PC-9 (cell line): ENCODE measurements around the gene BICDL2. TPM values are rescaled to one million over a fixed set of nuclear protein-coding genes. Genes with fewer than 3 reads are reported as not detected.
A peak's percentile ranks its signal among the peaks of the same experiment; 100 is the strongest.

Experiments
- BruUV-seq: library from RNA; stranded (reverse); fragments of 400-500 nt; replicated peaks from 2 replicates; lab custom pipeline; 2021; lab: Mats Ljungman, UMichigan
- CTCF ChIA-PET: fragments of 300-600 bp; sonication (Branson Sonifier 250); formaldehyde crosslinking; loops from one replicate; lab custom pipeline; 2022; ENCODE audit warnings: antibody characterized with exemption; lab: Charles Lee
- POLR2A ChIA-PET: fragments of 300-600 bp; sonication (Branson Sonifier 250); formaldehyde crosslinking; loops from one replicate; lab custom pipeline; 2022; ENCODE audit warnings: antibody characterized with exemption; ENCODE audit not compliant: unreplicated experiment; lab: Charles Lee
- DNase-seq, 2 experiments: peaks; one replicate each; pipeline versions ENCODE4 v3.0.0 to v3.0.0-alpha.2; 2015 to 2022; ENCODE audit warnings: mixed read lengths in 1 of 2
- H2AFZ ChIP-seq: fragments of 200-600 bp; sonication (generic); 2 replicates; pipeline ENCODE4 v1.8.1; 2017; ENCODE audit warnings: antibody characterized with exemption
- H3F3A ChIP-seq: fragments of 200-600 bp; sonication (generic); 2 replicates; pipeline ENCODE4 v1.8.1; 2017; ENCODE audit warnings: antibody characterized with exemption, mild to moderate bottlenecking, low read depth; ENCODE audit not compliant: insufficient read depth
- H3K27ac ChIP-seq: fragments of 200-600 bp; sonication (generic); 2 replicates; pipeline ENCODE4 v1.6.1; 2016; ENCODE audit warnings: mixed run types
- H3K27me3 ChIP-seq: fragments of 200-600 bp; sonication (generic); 2 replicates; pipeline ENCODE4 v1.6.1; 2016; ENCODE audit warnings: low read depth, mixed run types; ENCODE audit not compliant: insufficient read depth
- H3K36me3 ChIP-seq: fragments of 200-600 bp; sonication (generic); 2 replicates; pipeline ENCODE4 v1.6.1; 2016; ENCODE audit warnings: low read depth, mixed run types
- H3K4me1 ChIP-seq: fragments of 200-600 bp; sonication (generic); replicated peaks from 2 replicates; pipeline ENCODE4 v1.6.1; 2016; ENCODE audit warnings: mixed run types; ENCODE audit not compliant: insufficient read depth
- H3K4me2 ChIP-seq: fragments of 200-600 bp; sonication (generic); 2 replicates; pipeline ENCODE4 v1.6.1; 2017; ENCODE audit warnings: mixed run types
- H3K4me3 ChIP-seq: fragments of 200-600 bp; sonication (generic); 2 replicates; pipeline ENCODE4 v1.6.1; 2016; ENCODE audit warnings: mixed run types
- H3K79me2 ChIP-seq: fragments of 200-600 bp; sonication (generic); 2 replicates; pipeline ENCODE4 v1.6.1; 2017; ENCODE audit warnings: low read depth, mixed run types
- H3K9me2 ChIP-seq: fragments of 200-600 bp; sonication (generic); 2 replicates; pipeline ENCODE4 v1.8.1; 2017; ENCODE audit warnings: mild to moderate bottlenecking; ENCODE audit not compliant: insufficient read depth
- H3K9me3 ChIP-seq: fragments of 200-600 bp; sonication (generic); 2 replicates; pipeline ENCODE4 v1.8.1; 2016; ENCODE audit warnings: low read depth; ENCODE audit not compliant: insufficient read depth
- H4K20me1 ChIP-seq: fragments of 200-600 bp; sonication (generic); 2 replicates; pipeline ENCODE4 v1.8.1; 2017; ENCODE audit not compliant: insufficient read depth
- EZH2 ChIP-seq: fragments of 200-600 bp; sonication (generic); IDR thresholded peaks from 2 replicates; pipeline ENCODE4 v1.8.0; 2017; ENCODE audit warnings: antibody characterized with exemption, low read depth
- intact Hi-C: fragments of 100-400 bp; cut with micrococcal nuclease; formaldehyde crosslinking; loops from one replicate; pipeline ENCODE4 v1.10.0; 2022; ENCODE audit not compliant: unreplicated experiment
- total RNA-seq: library from RNA; stranded (reverse); gene quantifications from 2 replicates; pipeline ENCODE4 v1.2.3, GENCODE V29; 2021
- TF ChIP-seq, protein P1 (sequence below): fragments of 200-600 bp; sonication (generic); conservative IDR thresholded peaks from 2 replicates; pipeline ENCODE4 v1.6.1; 2017; ENCODE audit warnings: mixed run types, antibody characterized with exemption, mild to moderate bottlenecking, moderate library complexity

BICDL2 gene
- total RNA-seq, 1 experiment from 2014 or later, result 57.9 TPM

DNA sequence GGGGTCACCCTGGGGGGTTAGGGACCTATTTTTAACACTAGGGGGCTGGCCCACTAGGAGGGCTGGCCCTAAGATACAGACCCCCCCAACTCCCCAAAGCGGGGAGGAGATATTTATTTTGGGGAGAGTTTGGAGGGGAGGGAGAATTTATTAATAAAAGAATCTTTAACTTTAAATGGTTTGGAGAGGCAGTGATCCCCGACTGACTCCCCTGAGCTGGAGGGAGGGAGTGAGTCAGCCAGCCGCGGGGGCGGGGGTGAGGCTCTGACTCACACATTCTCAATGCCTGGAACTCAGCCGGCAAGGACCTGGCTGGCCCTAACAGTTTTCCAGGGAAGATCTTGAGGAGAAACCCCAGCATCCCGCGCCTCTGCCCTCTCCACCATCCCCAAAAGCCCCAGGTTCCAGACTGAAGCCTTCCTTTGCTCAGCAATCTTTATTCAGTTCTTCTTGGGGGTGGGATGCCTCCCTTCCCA, 14.5 kb downstream of the BICDL2 start:
- H2AFZ ChIP-seq, result no peak overlapping the region
- H3K9me2 ChIP-seq, result no peaks in the 10 kb centered on the region
- H3K9me3 ChIP-seq, result no peaks in the 10 kb centered on the region
- no TSS peak for BruUV-seq
- peaks cover 10% of the 10 kb centered on the region for H4K20me1 ChIP-seq
- CTCF ChIA-PET, result interaction anchor here (0.6 kb wide), 1 partner anchor 12 kb away, joined by 3 read pairs; no protein-coding TSS in a partner anchor
- POLR2A ChIA-PET, result interaction anchor here (0.6 to 5.1 kb wide), 9 partner anchors 9 to 1549 kb away, joined by 3 to 87 read pairs (median 9); partner anchors contain the start of genes CLDN9, KREMEN2, ZNF213 and ZSCAN10
- H3K4me3 ChIP-seq, result peak overlapping the region; percentile 76
- peaks cover 44% of the 10 kb centered on the region for H3F3A ChIP-seq
- TF ChIP-seq EZH2, result no peak
- TF ChIP-seq, protein P1, sequence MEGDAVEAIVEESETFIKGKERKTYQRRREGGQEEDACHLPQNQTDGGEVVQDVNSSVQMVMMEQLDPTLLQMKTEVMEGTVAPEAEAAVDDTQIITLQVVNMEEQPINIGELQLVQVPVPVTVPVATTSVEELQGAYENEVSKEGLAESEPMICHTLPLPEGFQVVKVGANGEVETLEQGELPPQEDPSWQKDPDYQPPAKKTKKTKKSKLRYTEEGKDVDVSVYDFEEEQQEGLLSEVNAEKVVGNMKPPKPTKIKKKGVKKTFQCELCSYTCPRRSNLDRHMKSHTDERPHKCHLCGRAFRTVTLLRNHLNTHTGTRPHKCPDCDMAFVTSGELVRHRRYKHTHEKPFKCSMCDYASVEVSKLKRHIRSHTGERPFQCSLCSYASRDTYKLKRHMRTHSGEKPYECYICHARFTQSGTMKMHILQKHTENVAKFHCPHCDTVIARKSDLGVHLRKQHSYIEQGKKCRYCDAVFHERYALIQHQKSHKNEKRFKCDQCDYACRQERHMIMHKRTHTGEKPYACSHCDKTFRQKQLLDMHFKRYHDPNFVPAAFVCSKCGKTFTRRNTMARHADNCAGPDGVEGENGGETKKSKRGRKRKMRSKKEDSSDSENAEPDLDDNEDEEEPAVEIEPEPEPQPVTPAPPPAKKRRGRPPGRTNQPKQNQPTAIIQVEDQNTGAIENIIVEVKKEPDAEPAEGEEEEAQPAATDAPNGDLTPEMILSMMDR, result no peak
- H3K4me1 ChIP-seq, result peaks cover 8% of the 10 kb centered on the region
- H3K27ac ChIP-seq, result peak overlapping the region; percentile 97
- intact Hi-C loops, result loop anchor here (2.0 kb wide), 1 partner anchor 41 kb away; the partner anchor contains the start of gene PKMYT1
- peaks cover 28% of the 10 kb centered on the region for H3K79me2 ChIP-seq
- H3K4me2 ChIP-seq, result peak overlapping the region; percentile 100
- peak; percentile 89 to 95 for DNase-seq
- peaks cover 11% of the 10 kb centered on the region for H3K36me3 ChIP-seq
- H3K27me3 ChIP-seq, result no peaks in the 10 kb centered on the region

DNA sequence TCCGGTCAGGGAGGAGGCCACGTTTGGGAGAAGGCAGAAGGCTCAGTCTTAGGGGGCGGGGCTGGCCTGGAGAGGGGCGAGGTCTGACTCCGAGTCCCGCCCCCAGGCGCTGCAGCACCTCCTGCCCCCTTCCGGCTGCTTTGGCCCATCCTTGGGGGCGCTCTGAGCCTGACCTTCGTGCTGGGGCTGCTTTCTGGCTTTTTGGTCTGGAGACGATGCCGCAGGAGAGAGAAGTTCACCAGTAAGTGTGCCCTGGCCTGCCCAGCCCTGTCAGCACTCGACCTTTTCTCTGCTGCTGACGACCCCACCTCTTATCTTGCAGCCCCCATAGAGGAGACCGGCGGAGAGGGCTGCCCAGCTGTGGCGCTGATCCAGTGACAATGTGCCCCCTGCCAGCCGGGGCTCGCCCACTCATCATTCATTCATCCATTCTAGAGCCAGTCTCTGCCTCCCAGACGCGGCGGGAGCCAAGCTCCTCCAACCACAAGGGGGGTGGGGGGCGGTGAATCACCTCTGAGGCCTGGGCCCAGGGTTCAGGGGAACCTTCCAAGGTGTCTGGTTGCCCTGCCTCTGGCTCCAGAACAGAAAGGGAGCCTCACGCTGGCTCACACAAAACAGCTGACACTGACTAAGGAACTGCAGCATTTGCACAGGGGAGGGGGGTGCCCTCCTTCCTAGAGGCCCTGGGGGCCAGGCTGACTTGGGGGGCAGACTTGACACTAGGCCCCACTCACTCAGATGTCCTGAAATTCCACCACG, 15.1 kb downstream of the BICDL2 start:
- CTCF ChIA-PET, result interaction anchor here (0.5 to 0.6 kb wide), 4 partner anchors 10 to 494 kb away, joined by 3 to 6 read pairs (median 3); no protein-coding TSS in a partner anchor

More for the DNA sequence above, 15.1 kb downstream of the BICDL2 start:
- peaks cover 8% of the 10 kb centered on the region for H3K4me1 ChIP-seq
- H2AFZ ChIP-seq, result no peak overlapping the region
- peak; percentile 84 to 94 for DNase-seq
- H3K4me2 ChIP-seq, result peak overlapping the region; percentile 100
- no TSS peak for BruUV-seq
- no peaks in the 10 kb centered on the region for H3K9me2 ChIP-seq
- peaks cover 28% of the 10 kb centered on the region for H3K79me2 ChIP-seq
- H3K27me3 ChIP-seq, result no peaks in the 10 kb centered on the region
- peaks cover 11% of the 10 kb centered on the region for H3K36me3 ChIP-seq
- H3K4me3 ChIP-seq, result peak overlapping the region; percentile 76
- intact Hi-C loops, result loop anchor here (1.0 to 2.0 kb wide), 2 partner anchors 17 to 41 kb away; partner anchors contain the start of gene PKMYT1
- peaks cover 10% of the 10 kb centered on the region for H4K20me1 ChIP-seq
- H3K9me3 ChIP-seq, result no peaks in the 10 kb centered on the region
- H3K27ac ChIP-seq, result peak overlapping the region; percentile 97
- TF ChIP-seq EZH2, result no peak
- TF ChIP-seq, protein P1, result peak; percentile 48; the same call in 1 of the 2 replicates
- peaks cover 44% of the 10 kb centered on the region for H3F3A ChIP-seq
- POLR2A ChIA-PET, result interaction anchor here (0.5 to 5.1 kb wide), 12 partner anchors 9 to 1549 kb away, joined by 3 to 87 read pairs (median 10); partner anchors contain the start of genes CLDN9 and ZNF213
